HG02610 (cell line): ENCODE data around the gene PTPRT.

Source experiments
- ATAC-seq: cut with Tn5 transposase; IDR thresholded peaks from one replicate; pipeline ENCODE4 v1.9.1; 2021; ENCODE audit warnings: mild to moderate bottlenecking, moderate library complexity; ENCODE audit not compliant: unreplicated experiment

PTPRT gene

DNA sequence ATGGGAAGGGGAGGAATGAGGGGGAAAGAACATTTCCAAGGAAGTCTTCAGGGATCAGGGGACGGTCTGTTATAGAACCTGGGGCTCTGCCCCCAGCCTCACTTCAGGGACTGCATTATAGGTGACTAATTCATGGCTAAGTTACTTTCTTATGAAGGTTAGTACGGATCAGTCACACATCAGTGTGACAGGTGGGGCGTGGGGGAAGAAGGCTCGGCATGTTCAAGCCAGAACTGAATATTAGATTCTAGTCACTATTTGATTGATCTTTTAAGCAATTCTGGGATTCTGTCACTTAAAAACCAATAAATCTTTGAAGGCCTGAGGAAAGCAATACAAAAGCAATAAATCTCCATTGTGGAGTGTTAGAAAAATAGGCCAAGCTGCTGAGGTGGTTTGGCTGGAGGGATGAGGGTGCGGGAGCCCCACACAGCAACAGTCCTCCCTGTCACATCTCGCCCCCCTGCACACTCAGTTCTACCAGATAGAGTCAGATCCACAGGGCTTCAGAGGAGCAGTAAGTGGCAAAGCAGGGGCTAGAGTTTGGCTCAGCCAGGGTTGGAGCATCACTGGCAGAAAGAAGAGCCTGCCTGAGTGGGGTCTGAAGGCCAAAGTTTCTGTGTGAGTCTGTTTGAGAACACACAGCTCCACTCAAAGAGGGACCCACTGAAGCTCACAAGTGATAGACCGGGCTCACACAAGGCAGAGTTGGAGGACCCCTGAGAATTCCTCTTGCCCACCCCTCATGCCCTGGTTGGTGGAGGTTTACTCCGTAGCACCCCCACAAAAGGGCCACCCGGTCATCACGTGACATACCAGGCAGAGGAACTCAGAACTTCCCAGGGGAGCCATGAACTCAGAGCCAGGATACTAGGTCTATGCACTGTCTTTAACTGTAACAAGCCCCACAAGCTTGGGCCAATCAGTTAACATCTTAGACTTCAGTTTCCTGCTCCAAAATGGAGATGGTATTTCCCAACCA lies 843.2 kb downstream of the PTPRT start:
- no peak for ATAC-seq

DNA sequence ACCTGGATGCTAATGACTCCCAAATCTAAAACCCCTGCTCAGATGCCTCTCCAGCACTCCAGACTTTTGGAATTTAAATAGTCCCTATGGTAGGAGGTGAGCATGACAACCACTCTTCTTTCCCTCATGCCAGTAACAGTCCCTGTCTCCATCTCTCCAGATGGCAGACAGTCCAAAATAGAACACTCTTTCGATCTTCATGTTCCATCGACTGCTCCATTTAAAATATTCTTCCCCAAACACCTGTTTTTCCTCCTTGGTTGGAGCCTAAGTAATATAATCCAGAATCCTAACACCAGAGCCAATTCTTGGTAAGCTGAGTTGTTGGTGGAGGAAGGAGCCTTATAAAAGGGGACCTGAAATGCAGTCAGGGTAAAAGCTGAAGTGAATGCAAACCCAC lies 848.1 kb downstream of the PTPRT start:
- ATAC-seq: no peak

DNA sequence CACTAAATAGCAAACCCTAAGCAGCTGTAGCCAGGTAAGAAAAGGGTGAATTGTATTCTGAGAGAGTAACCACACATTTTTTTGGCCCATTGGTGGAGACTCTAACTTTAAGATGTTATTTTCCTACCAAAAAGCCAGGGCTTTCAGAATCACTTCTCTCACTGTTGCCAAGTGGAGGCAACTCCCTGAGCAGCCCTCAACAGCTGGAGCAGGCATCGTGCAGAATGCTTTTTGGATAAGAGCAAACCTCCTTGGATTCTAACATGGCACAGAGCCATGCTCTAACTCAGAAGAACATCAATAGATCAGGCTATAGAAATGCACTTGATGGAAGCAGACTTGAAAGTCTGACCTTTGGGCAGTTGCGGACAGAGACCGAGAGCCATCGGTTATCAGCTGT lies 849.3 kb downstream of the PTPRT start:
- ATAC-seq: no peak

DNA sequence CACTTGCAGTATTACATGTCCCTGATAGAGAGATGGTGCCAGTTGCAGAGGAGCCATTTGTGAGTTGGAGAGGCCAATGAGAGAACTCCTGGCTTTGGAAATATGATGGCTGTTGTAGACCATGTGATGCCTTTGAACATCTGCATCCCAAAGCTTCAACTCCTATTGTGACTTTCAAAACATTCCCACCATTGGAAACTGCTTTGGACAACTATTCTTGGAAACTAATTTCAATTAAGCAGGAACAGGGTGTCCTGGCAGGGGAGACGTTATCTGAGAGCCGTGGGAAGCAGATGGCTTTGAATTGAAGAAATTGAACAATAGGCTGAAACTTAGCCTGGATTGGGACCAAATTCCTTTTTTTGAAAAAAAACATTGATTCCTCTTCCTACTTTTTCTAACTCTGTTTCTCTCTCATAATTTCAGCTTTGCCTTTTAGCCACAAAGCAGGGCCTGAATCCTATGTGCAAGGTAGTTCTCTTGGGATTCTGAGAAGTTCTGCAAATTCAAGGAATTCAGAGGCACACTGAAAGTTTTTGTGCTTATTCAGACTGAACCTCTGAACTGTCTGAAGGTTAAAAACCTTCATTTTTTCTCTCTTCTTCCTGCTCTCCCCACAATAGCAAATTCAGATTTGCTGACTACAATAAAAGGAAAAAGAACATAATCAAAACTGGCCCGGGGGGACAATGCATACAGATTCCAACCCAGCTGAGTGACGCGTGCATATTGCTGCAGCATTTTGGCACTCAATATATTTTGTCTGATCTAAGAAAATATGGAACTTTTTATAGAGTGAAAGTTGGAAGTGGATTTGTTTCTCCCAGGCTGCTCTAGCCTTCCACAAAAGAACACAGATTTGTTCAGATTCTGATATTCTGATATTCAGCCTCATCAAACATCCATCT lies 851.2 kb downstream of the PTPRT start:
- no peak for ATAC-seq

DNA sequence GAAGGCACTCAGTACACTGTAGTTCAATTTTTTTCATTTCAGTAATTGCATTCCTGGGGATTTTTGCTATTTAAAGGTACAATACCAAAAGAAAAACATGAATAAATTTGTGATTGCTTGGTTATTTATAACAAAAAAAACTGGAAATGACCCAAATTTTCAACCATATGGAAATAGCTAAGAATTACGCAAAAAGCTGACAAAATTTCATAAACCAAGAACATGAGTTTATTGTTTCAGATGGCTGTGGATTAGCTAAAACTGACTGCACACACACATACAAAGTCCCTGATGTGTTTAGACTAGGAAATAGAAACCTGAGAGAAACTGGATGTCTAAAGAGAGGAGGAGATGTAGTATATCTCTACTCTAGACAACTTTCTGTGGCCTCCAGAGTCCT lies 853.1 kb downstream of the PTPRT start:
- ATAC-seq: no peak

DNA sequence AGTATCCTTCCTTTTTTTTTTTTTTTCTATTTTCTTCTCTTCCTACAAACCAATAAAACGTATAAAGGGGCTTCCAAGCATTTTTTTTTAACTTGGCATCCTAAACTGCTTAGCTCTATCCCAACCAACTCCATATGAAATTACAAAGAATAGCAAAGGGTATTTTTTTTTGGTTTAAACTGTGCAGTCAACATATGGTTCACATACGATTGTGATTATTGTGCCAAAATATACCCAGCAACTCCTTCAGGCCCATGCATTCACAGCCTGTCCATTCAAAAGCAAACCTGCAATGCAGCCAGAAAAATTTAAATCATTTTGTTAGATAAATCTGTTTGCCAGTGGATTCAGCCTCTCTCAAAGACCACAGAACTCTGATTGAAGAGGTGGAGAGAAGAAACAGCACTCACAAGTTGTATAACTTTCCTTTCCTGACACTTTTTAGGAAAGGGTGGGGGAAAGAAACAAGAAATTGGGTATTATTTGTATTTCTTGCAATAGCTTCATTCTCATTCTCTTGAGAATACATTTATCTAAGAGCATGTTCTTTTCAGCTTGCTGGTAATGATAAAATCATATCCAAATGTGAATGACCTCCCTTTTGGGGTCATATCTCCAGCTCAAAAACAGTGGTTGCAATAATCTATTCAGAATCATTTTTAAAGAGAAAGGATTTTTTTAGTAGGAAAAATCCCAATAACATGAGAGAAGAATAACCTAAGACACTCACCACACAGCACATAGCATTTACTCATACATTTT lies 870.3 kb downstream of the PTPRT start:
- ATAC-seq: no peak

DNA sequence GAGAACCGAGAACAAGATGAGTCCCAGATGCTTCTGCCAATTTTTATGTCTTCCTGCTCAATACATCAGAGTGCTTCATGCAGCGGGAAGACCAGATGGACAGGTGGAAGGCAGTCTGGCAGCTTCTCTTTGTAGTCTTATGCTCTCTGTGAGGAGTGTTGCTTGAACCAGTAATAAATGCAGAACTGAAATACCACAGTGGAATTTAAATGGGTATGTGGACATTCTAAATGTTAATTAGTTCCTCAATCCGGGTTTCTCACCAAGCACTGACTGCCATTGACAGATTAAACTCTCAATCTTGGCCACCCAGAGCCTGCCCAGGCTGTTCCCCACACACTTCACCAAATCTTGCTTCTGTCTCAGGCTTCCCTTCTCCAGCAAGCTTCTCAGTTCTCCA lies 876.0 kb downstream of the PTPRT start:
- no peak for ATAC-seq

DNA sequence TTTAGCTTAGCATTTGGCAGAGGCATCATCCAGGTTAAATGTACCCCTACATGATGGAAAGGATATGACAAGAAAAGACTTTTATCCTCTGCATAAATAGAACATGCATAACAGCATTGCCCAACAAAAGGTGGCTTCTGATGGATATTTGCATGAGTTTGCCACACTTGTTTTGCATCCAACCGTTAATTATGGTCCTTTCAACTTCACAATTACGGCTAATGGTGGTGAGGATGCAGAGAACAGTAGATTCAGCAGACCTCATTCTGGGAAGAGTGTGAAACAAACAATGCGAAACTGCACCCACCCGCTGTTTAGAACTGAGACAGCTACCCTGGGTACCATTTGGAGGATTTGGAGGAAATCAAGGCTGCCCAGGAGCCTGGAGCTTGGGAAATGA lies 880.7 kb downstream of the PTPRT start:
- ATAC-seq: no peak

DNA sequence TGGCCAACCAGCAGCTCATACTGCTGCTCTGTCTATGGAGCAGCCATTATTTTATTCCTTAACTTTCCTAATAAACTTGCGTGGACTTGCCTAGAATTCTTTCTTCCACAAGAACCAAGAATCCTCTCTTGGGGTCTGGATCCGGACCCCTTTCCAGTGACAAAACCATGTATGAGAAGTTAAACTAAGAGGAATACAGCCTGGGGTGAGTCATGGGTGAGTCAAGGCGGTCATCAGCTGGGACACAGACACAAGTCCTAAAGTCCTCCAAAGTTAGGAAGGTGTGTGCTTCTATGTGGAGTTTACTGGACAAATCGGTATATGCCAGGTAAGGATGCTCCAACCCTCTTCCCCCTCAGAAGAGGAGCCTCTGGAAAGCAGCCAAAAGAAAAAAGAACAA lies 881.5 kb downstream of the PTPRT start:
- ATAC-seq: no peak

DNA sequence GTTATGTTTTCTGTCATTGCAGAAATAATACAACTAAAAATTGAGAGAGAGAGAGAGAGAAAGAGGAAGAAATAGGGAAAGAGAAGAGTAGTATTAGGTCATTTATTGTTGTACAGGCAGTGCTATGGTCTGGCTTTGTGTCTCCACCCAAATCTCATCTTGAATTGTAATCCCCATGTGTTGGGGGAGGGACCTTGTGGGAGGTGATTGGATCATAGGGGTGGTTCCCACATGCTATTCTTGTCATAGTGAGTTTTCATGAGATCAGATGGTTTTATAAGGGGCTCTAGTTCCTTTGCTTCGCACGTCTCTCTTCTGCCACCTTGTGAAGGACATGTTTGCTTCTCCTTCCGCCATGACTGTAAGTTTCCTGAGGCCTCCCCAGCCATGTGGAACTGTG lies 894.1 kb downstream of the PTPRT start:
- no peak for ATAC-seq

DNA sequence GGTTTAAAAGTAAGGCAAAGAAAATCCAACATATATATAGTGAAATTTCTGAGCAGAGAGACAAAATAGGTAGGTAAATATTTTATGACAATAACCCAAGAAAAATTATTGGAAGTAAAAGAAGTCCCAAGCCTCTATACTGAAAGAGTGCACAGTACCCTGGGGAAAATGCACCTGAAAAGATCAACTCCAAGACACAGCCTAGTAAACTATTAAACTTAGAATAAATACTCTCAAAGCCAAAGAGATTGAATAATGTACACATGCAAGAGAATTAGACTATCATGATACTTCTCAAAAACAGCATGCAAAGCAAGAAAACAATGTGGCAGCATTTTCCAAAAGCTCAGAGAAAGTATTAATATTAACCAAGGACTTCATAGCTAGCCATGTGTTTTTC lies 894.7 kb downstream of the PTPRT start:
- no peak for ATAC-seq

DNA sequence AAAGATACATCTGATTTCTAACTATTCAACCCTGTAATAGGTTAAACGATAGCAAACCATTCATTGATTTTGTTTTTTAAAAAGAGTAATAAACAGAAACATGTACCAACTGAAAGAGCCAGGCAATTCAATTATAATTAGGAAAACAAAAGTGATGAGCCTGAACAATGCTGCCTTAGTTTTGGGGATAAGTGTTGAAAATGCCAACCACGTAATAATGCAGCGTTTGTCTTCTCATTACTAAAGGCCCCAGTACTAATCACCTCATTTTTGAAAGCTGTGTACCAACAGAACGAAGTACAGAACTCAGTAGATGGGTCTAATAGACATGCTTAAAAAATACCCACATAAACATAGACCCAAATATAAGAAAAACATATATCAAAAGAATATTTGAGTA lies 907.9 kb downstream of the PTPRT start:
- no peak for ATAC-seq

DNA sequence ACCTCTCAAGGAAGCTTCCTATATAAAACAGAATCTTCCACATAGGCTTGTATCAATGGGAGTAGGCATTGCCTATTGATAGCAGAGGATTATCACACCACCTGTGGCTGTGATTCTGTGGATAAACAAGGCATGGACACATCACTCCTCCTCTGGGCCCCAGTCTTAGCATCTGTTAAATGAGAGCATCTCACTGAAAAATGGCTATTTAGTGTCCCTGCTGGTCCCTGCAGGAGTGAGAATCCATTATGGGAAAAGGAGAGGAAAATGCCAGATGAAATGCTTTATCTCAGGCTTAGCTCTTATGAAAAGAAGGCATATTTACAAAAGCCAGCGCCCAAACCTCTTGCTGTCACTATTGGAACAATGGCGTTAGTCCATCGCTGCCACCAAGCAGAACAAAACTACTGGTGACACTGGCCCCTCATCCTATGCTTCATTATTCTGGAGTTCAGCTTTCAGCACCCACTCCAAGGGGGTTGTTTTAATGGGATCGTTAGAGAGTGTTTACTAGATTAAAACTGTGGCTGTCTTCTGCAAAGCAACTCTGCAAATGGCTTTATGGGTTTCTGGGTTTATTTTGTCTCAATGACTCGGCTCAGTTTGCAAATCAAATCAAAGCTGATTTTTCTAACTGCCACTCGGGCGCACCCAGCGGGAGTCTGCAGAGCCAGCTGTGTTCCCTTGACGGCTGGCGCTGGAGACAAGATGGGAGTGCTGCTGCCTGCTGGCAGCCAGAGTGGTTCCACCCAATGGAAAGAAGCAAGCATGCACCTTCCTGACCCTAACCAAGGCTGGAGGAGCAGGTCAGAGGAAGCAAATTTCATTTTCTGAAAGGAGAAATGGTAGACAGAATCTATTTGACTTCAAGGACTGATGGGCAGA lies 912.7 kb downstream of the PTPRT start:
- no peak for ATAC-seq

DNA sequence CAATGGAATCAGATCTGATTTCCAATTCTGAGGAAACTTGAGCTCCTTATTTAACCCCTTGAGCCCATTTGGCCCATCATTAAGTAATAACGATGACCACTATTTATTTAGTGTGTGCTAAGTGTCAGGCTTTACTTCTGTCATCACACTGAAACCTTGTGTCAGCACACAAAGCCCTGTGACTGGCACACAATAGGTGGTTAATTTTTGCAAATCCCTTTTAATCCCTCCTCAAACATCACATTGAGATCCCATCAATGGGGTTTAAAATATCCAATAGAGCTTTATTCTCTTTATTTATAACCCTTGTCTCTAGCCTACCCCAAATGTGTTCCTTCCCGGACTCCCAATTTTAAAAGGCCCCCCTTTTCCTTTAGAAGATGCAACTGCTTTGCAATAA lies 914.7 kb downstream of the PTPRT start:
- no peak for ATAC-seq

DNA sequence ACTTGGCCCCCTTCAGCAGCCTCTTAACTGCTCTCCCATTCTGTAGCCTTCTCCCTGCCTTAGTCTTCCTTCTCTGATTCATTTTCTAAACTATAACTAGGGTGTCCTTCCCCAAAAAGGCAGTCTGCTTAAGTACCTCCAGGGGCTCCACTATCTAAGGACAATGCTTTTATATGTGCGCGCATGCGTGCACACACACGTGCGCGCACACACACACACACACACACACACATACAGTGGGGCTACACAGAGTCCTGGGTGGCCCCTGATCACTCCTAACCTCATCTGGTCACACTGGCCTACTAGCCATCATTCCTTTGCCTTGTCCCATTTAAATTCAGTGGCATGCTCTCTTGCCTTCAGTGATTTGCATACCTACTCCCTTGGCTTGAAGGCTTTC lies 917.2 kb downstream of the PTPRT start:
- ATAC-seq: no peak

DNA sequence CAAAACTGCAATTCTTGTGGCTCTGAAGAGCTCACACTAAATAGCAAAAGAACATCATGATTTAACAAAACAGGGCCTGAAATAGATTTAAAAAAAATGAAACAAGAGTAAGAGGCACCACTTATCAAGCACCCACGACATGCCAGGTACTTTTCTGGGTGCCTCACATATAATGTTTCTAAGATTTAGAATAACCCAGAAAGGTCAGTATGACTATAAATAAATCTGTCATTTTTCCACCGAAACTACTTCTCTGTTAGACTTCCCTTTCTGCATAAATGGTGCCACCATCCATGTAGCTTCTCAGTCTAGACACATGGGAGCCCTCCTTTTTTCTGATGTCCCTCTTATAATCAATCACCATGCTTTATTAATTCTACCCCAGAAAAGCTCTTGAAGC lies 919.2 kb downstream of the PTPRT start:
- ATAC-seq: no peak

DNA sequence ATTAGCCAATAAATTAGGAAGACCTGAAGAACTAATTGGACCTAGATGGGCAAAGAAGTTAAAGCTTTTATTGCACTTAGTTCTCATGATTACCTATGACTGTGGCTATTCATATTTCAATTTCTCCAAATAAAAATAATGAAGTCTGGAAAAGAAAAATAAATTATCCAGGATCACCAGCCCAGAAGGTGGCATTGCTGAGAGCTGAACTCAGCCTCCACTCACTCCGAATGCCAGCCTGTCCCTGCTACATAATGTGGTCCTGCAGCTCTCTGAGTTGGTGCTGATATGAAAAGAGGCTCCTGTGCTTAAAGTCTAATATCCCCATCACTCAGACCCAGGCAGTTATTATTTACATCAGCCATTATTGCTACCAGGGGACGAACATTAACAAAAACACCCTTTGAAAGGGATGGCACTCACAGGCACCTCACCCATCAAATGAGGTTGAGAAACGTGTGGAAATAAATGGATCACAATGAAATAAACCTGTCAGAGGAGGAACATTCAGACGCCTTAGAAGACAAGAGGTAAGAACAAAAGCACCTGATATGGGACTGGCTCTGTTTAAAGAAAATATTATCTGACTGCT lies 921.8 kb downstream of the PTPRT start:
- no peak for ATAC-seq

DNA sequence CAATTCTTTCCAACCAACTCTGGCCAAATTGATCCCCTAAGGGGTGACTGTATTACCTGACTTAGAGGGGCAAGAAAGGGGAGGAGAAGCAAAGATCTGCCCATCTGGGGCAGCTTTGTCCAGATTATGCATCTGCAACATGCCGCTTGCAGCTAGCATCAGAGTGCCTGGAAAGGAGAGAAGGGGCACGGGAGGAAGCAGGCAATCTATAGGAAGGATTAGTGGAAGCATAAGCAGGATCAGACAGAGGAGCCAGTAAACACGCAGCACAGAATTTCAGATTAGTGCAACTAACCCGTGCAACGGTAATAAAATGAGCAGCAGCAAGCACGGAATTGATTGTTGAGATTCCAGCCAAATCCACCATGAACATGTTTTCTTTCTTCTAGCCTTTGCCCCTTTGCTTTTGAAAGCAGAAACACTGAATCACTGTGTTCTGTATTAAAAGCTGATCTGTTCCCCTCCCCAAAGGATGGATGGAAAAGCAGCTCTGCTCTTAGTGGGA lies 927.9 kb downstream of the PTPRT start:
- ATAC-seq: no peak

DNA sequence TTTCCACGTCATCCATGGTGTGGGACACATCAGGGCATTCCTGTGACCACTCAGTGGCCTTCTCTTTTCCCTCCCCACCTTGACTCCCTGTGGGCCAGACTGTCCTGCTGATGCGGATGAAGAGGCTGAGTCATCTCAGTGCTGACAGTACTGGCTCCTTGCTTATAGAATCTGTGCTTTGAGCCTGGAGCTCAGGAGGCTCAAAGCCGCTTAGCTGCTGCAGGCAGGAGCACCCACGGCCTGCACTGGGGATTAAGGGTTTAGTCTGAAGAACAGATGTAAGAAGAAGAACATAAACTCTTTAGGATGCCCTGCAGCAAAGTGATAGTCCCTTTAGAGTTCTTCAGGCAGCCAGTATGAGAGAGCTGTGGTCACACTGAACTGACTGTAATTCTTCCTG lies 929.5 kb downstream of the PTPRT start:
- ATAC-seq: no peak

DNA sequence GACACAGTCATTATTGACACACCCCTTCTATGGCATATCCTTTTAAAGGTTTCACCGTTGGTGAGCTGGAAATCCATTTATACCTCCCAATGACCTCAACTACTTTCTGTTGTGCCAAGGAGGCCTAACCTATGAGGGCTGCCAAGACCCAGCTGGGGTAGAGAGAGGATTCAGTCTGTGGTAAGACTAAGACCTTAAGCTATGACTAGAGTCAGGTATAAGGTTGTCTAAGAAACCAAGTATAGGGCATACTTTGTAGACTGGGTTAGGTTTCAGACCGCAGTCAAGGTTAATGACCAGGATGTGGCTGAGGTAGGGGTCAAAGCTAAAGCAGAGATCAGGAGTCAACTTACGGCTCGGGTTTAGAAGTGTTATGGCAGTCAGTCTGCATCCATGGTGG lies 930.3 kb downstream of the PTPRT start:
- no peak for ATAC-seq
